ENCODE measurements around the gene NUP93. TPM values are rescaled to one million over a fixed set of nuclear protein-coding genes. Genes with fewer than 3 reads are reported as not detected.

Gene NUP93
- polyA plus RNA-seq, 1 donor (not counting 4 experiments of a cell fraction or from before 2014, with no cell fraction given), result 74.1 TPM

DNA sequence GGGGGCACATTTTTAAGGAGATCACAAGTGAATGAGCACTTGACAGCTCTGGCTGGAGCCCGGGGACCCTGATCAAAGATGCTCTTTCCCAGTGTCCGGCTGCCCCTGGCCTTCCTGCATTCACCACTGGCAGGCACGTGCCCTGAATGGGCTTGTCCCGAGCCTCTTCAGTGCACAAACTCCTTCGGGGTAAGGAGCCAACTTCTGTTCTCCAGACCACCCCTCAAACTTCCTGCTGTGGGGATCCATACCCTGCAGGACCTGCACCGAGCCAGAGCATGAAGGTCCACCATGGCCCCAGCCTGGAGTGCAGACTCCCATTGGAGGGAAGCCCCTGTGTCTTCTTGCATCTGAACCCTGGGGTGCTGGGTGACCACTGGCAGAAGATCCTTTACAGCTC is 125.3 kb downstream of the NUP93 start:
- Histone ChIP-seq H3K36me3 (ENCODE audit: control insufficient read depth in 2 of 2, extremely low read depth in 1 of 2, insufficient read depth in 2 of 2, low read length in 2 of 2) (no peaks in the 10 kb centered on the region), H2AFZ (ENCODE audit: control insufficient read depth, low read length) (no peak overlapping the region), H3K9me1 (ENCODE audit: control insufficient read depth, extremely low read depth, insufficient read depth, low read length) (no peaks in the 10 kb centered on the region), H3K4me3 (ENCODE audit: control insufficient read depth in 2 of 3, extremely low read depth in 1 of 3, insufficient read depth in 2 of 3, low read depth in 1 of 3, low read length in 3 of 3) (no peak overlapping the region), H3K4me1 (ENCODE audit: control insufficient read depth, extremely low read depth, insufficient read depth, low read length) (peaks cover 12% of the 10 kb centered on the region), H4K20me1 (ENCODE audit: control insufficient read depth, extremely low read depth, insufficient read depth, low read length) (no peaks in the 10 kb centered on the region), H3K9ac (ENCODE audit: control insufficient read depth, extremely low read depth, insufficient read depth, low read length) (no peak overlapping the region), H3K79me2 (ENCODE audit: control insufficient read depth, insufficient read depth, low read length) (no peaks in the 10 kb centered on the region), H3K4me2 (ENCODE audit: control insufficient read depth, extremely low read depth, insufficient read depth, low read depth, low read length) (no peak overlapping the region), H3K27me3 (ENCODE audit: control insufficient read depth, extremely low read depth, insufficient read depth, low read length) (no peaks in the 10 kb centered on the region), H3K27ac (ENCODE audit: control insufficient read depth, insufficient read depth, low read length) (no peak overlapping the region), H3K9me3 (ENCODE audit: control insufficient read depth, low read depth, low read length) (no peaks in the 10 kb centered on the region)
- FAIRE-seq (no peak), DNase-seq (ENCODE audit: low read depth, low spot score) (no peak)
- dilution Hi-C loops (cut with MboI; ENCODE audit: extremely low pct_ligation_motif_present, low sequenced_read_pairs), result loop anchor here (25.0 kb wide), 1 partner anchor 93 kb away; no protein-coding TSS in a partner anchor
- TF ChIP-seq CTCF (optimal IDR thresholded peaks at IDR 0.05 in 1 of 3, IDR thresholded peaks at IDR 0.05 in 1 of 3, conservative IDR thresholded peaks at IDR 0.05 in 1 of 3; ENCODE audit: extremely low read depth in 1 of 3, insufficient read depth in 2 of 3, low read length in 3 of 3) (no peak), EZH2 (IDR thresholded peaks at IDR 0.05; ENCODE audit: low read length) (no peak)

DNA sequence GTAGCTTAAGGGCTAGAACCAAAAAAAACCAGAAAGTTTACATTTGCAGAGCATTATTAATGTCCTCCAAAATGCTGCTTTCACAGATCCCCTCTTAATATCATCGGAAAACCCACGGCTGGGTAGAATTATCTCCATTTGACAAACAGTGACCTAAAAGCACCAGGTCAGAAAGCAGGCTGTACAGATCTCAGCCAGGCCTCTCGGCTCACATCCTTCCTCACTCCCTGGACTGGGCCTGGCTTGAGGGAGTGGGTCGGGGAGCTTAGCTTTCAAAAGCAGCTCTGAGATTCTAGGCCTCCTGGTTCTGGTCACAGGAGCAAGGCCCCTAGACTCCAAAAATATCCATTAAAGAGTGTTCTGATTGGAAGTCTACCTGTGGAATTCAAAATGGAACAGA is 126.0 kb downstream of the NUP93 start:
- H3K9me3 ChIP-seq (ENCODE audit: control insufficient read depth, low read depth, low read length), result no peaks in the 10 kb centered on the region
- no peak for TF ChIP-seq EZH2 (IDR thresholded peaks at IDR 0.05; ENCODE audit: low read length)
- no peak for TF ChIP-seq CTCF (optimal IDR thresholded peaks at IDR 0.05 in 1 of 3, IDR thresholded peaks at IDR 0.05 in 1 of 3, conservative IDR thresholded peaks at IDR 0.05 in 1 of 3; ENCODE audit: extremely low read depth in 1 of 3, insufficient read depth in 2 of 3, low read length in 3 of 3)
- dilution Hi-C loops (cut with MboI; ENCODE audit: extremely low pct_ligation_motif_present, low sequenced_read_pairs), result loop anchor here (25.0 kb wide), 1 partner anchor 94 kb away; no protein-coding TSS in a partner anchor
- no peaks in the 10 kb centered on the region for H3K79me2 ChIP-seq (ENCODE audit: control insufficient read depth, insufficient read depth, low read length)
- H3K36me3 ChIP-seq (ENCODE audit: control insufficient read depth in 2 of 2, extremely low read depth in 1 of 2, insufficient read depth in 2 of 2, low read length in 2 of 2), result no peaks in the 10 kb centered on the region
- no peaks in the 10 kb centered on the region for H4K20me1 ChIP-seq (ENCODE audit: control insufficient read depth, extremely low read depth, insufficient read depth, low read length)
- H3K27me3 ChIP-seq (ENCODE audit: control insufficient read depth, extremely low read depth, insufficient read depth, low read length), result no peaks in the 10 kb centered on the region
- FAIRE-seq (no peak), DNase-seq (ENCODE audit: low read depth, low spot score) (no peak)
- no peak overlapping the region for H3K27ac ChIP-seq (ENCODE audit: control insufficient read depth, insufficient read depth, low read length)
- no peaks in the 10 kb centered on the region for H3K9me1 ChIP-seq (ENCODE audit: control insufficient read depth, extremely low read depth, insufficient read depth, low read length)
- no peak overlapping the region for H3K9ac ChIP-seq (ENCODE audit: control insufficient read depth, extremely low read depth, insufficient read depth, low read length)
- peaks cover 5% of the 10 kb centered on the region for H3K4me1 ChIP-seq (ENCODE audit: control insufficient read depth, extremely low read depth, insufficient read depth, low read length)
- H2AFZ ChIP-seq (ENCODE audit: control insufficient read depth, low read length), result no peak overlapping the region
- no peak overlapping the region for H3K4me3 ChIP-seq (ENCODE audit: control insufficient read depth in 2 of 3, extremely low read depth in 1 of 3, insufficient read depth in 2 of 3, low read depth in 1 of 3, low read length in 3 of 3)
- H3K4me2 ChIP-seq (ENCODE audit: control insufficient read depth, extremely low read depth, insufficient read depth, low read depth, low read length), result no peak overlapping the region

Data from keratinocyte (primary cell).